Esophagus squamous epithelium (tissue), 4 donors: ENCODE measurements around the gene ATP2A2.

Source experiments
- POLR2A ChIP-seq, 4 donors: fragments of 450-650 bp; IDR thresholded peaks; one replicate each; pipeline ENCODE4 v1.6.1; 2017; ENCODE audit warnings: antibody characterized with exemption in 4 of 4, mild to moderate bottlenecking in 4 of 4, moderate library complexity in 3 of 4
- TF ChIP-seq, protein P1 (sequence below), 6 experiments: fragments of 450-650 bp in 4 of 6; fragments of 200-600 bp in 2 of 6; sonication (generic) in 2 of 6; IDR thresholded peaks; one replicate each; pipeline ENCODE4 v1.5.1; 2016 to 2019; ENCODE audit warnings: antibody characterized with exemption in 6 of 6, mild to moderate bottlenecking in 4 of 6, moderate library complexity in 4 of 6

DNA sequence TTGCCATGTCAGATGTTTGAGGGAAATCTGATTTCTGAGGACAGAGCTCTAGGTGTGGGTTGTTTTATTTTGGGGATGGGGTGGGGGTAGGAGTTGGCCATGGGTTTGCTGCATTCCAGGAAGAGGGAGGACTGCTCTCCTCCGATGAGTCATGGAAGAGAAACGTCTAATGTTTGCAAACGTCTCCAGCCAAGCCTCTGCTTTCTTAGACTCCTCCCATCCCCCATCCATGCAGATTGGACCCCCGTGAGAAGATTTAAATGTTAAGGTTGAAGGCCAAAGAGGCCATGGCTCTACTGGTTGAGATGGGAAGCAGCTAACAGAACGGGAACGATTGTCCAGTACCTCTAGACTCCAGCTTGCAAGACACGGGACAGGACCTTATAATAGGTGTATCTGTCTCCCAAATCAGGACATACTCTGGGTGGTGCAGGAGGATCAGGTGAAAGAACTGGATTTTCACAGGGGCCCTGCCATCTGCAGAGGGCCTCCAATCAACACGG is 11.4 kb upstream of the ATP2A2 start:
- TF ChIP-seq, protein P1, sequence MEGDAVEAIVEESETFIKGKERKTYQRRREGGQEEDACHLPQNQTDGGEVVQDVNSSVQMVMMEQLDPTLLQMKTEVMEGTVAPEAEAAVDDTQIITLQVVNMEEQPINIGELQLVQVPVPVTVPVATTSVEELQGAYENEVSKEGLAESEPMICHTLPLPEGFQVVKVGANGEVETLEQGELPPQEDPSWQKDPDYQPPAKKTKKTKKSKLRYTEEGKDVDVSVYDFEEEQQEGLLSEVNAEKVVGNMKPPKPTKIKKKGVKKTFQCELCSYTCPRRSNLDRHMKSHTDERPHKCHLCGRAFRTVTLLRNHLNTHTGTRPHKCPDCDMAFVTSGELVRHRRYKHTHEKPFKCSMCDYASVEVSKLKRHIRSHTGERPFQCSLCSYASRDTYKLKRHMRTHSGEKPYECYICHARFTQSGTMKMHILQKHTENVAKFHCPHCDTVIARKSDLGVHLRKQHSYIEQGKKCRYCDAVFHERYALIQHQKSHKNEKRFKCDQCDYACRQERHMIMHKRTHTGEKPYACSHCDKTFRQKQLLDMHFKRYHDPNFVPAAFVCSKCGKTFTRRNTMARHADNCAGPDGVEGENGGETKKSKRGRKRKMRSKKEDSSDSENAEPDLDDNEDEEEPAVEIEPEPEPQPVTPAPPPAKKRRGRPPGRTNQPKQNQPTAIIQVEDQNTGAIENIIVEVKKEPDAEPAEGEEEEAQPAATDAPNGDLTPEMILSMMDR (IDR thresholded peaks at IDR 0.05): no peak
- no peak for TF ChIP-seq POLR2A (IDR thresholded peaks at IDR 0.05)
